GM12878 (cell line): ENCODE data around the gene FBXL16. TPM values are rescaled to one million over a fixed set of nuclear protein-coding genes. Genes with fewer than 3 reads are reported as not detected.

Source experiments
- BHLHE40 ChIP-seq, 2 experiments: fragments of 450-650 bp in 1 of 2; IDR thresholded peaks; 2 replicates each; pipeline ENCODE4 v1.6.1; 2011 to 2017; ENCODE audit warnings: low read depth in 2 of 2, borderline replicate concordance in 1 of 2, improper control_type of control experiment in 1 of 2, low read length in 1 of 2, mild to moderate bottlenecking in 1 of 2
- IKZF2 ChIP-seq, 2 experiments: fragments of 450-650 bp; IDR thresholded peaks; 2 replicates each; pipeline ENCODE4 v1.6.1; 2017; ENCODE audit warnings: mild to moderate bottlenecking in 2 of 2, moderate library complexity in 2 of 2
- KAT2A ChIP-seq: conservative IDR thresholded peaks from 2 replicates; pipeline ENCODE4 v1.6.1; 2011; ENCODE audit warnings: low read depth, low read length; ENCODE audit not compliant: control insufficient read depth
- LARP7 ChIP-seq: fragments of 450-650 bp; IDR thresholded peaks from 2 replicates; pipeline ENCODE4 v1.6.1; 2017; ENCODE audit warnings: mild to moderate bottlenecking
- MYB ChIP-seq: fragments of 150-350 bp; IDR thresholded peaks from 2 replicates; pipeline ENCODE4 v1.6.1; 2014; ENCODE audit warnings: mild to moderate bottlenecking, low read depth, low read length, borderline replicate concordance
- NFIC ChIP-seq: IDR thresholded peaks from 2 replicates; pipeline ENCODE4 v1.6.1; 2012; ENCODE audit warnings: low read depth, mild to moderate bottlenecking, inconsistent platforms, low read length, moderate library complexity
- NR2F1 ChIP-seq: fragments of 450-650 bp; conservative IDR thresholded peaks from 2 replicates; pipeline ENCODE4 v1.6.1; 2017; ENCODE audit warnings: mild to moderate bottlenecking
- POLR2A ChIP-seq: IDR thresholded peaks from 2 replicates; pipeline ENCODE4 v1.6.1; 2011; ENCODE audit warnings: low read depth, mild to moderate bottlenecking, low read length
- POLR2AphosphoS5 ChIP-seq: IDR thresholded peaks from 2 replicates; pipeline ENCODE4 v1.6.1; 2011; ENCODE audit warnings: mild to moderate bottlenecking, low read length, inconsistent platforms
- RCOR1 ChIP-seq: conservative IDR thresholded peaks from 2 replicates; pipeline ENCODE4 v1.6.1; 2012; ENCODE audit warnings: low read depth, low read length, improper control_type of control experiment
- SIN3A ChIP-seq: IDR thresholded peaks from 2 replicates; pipeline ENCODE4 v1.6.1; 2012; ENCODE audit warnings: low read depth, low read length, improper control_type of control experiment
- SMAD5 ChIP-seq: IDR thresholded peaks from 2 replicates; pipeline ENCODE4 v1.6.1; 2016; ENCODE audit warnings: antibody characterized with exemption, low read depth
- SREBF2 ChIP-seq: IDR thresholded peaks from 2 replicates; pipeline ENCODE4 v1.6.1; 2012; ENCODE audit warnings: mild to moderate bottlenecking, low read length
- STAT3 ChIP-seq: IDR thresholded peaks from 2 replicates; pipeline ENCODE4 v1.6.1; 2011; ENCODE audit warnings: low read depth, low read length, improper control_type of control experiment
- TARDBP ChIP-seq: IDR thresholded peaks from 2 replicates; pipeline ENCODE4 v1.6.1; 2016; ENCODE audit warnings: borderline replicate concordance
- polyA plus RNA-seq, 11 experiments: library from polyadenylated mRNA; depleted of rRNA in 4 of 11; unstranded in 6 of 11; stranded (reverse) in 5 of 11; fragments of >200 nt; fragmentation: Nextera tagmentation in 4 of 11; fragmentation: Illumina TruSeq in 1 of 11; extraction: Ambion mirVana in 4 of 11; extraction: Trizol in 1 of 11; gene quantifications; 1 replicate in 1 of 11; 2 replicates in 10 of 11; pipeline versions ENCODE4 v1.2.1 to v1.2.3, GENCODE V29; 2011 to 2016; ENCODE audit warnings: inconsistent platforms in 2 of 11, missing spikeins in 2 of 11, low read depth in 1 of 11
- total RNA-seq, 4 experiments: library from RNA; depleted of rRNA in 3 of 4; stranded (reverse); fragments of >200 nt in 3 of 4; fragmentation: Illumina TruSeq in 1 of 4; extraction: Trizol in 1 of 4; gene quantifications; 2 replicates each; pipeline versions ENCODE4 v1.2.1 to v1.2.3, GENCODE V29; 2013 to 2021
- TF ChIP-seq, protein P1 (sequence below): fragments of 450-650 bp; IDR thresholded peaks from 2 replicates; pipeline ENCODE4 v1.6.1; 2017; ENCODE audit warnings: mild to moderate bottlenecking, moderate library complexity
- TF ChIP-seq, protein P2 (sequence below): IDR thresholded peaks from 2 replicates; pipeline ENCODE4 v1.6.1; 2011; ENCODE audit warnings: mild to moderate bottlenecking, low read depth, low read length, moderate library complexity; ENCODE audit not compliant: insufficient replicate concordance
- TF ChIP-seq, protein P3 (sequence below): fragments of 450-650 bp; IDR thresholded peaks from 2 replicates; pipeline ENCODE4 v1.6.1; 2016; ENCODE audit warnings: mild to moderate bottlenecking, moderate library complexity, borderline replicate concordance

Gene FBXL16
- total and polyA plus RNA-seq, 10 of the 15 experiments (the other 5 are each of a cell fraction or from before 2014, with no cell fraction given): 0.13 to 1.4 (median 0.24) TPM

DNA sequence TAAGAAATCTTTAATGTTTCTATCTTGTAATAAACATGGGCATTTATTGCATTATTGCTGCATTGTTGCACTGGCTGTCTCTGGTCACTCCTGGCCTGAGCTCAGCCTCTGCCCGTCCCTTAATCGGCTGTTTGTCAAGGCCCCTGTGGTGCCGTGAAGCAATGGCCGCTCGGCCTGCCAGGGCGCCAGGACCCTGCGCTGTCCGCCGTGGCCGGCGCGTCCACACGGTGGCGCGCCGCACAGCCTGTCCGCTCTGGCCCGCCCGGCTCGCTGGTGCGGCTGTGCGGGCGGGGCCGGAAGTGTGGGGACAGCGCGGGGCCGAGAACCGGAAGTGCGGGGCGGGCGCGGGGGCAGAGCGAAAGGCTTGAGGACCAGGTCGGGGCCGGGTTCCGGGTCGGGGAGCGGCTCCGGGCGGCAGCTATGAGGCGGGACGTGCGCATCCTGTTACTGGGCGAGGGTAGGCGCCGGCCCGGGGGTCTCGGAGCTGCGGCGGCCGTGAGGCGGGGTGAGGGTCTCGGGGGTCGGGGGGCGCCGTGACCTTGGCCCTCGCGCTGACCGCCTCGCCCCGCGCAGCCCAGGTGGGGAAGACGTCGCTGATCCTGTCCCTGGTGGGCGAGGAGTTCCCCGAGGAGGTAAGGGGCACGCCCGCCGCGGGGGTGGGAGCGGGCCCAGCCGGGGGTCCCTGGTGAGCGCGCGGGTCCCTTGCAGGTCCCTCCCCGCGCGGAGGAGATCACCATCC lies 37.7 kb downstream of the FBXL16 start, which contains the start of gene RHOT2 (continued):
- TF ChIP-seq, protein P1, sequence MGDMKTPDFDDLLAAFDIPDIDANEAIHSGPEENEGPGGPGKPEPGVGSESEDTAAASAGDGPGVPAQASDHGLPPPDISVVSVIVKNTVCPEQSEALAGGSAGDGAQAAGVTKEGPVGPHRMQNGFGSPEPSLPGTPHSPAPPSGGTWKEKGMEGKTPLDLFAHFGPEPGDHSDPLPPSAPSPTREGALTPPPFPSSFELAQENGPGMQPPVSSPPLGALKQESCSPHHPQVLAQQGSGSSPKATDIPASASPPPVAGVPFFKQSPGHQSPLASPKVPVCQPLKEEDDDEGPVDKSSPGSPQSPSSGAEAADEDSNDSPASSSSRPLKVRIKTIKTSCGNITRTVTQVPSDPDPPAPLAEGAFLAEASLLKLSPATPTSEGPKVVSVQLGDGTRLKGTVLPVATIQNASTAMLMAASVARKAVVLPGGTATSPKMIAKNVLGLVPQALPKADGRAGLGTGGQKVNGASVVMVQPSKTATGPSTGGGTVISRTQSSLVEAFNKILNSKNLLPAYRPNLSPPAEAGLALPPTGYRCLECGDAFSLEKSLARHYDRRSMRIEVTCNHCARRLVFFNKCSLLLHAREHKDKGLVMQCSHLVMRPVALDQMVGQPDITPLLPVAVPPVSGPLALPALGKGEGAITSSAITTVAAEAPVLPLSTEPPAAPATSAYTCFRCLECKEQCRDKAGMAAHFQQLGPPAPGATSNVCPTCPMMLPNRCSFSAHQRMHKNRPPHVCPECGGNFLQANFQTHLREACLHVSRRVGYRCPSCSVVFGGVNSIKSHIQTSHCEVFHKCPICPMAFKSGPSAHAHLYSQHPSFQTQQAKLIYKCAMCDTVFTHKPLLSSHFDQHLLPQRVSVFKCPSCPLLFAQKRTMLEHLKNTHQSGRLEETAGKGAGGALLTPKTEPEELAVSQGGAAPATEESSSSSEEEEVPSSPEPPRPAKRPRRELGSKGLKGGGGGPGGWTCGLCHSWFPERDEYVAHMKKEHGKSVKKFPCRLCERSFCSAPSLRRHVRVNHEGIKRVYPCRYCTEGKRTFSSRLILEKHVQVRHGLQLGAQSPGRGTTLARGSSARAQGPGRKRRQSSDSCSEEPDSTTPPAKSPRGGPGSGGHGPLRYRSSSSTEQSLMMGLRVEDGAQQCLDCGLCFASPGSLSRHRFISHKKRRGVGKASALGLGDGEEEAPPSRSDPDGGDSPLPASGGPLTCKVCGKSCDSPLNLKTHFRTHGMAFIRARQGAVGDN: peak; percentile 81
- TF ChIP-seq SREBF2: 0 out of 2 replicates have a peak, but pooled peaks have one; percentile 39
- TF ChIP-seq POLR2AphosphoS5: peak; percentile 79; the same call in 1 of the 2 replicates
- TF ChIP-seq POLR2A: peak; percentile 95
- peak; percentile 64 to 86; a peak in 3 of 4 replicates for TF ChIP-seq BHLHE40 (IDR thresholded peaks at IDR 0.05; ENCODE audit: borderline replicate concordance in 1 of 2, low read depth in 2 of 2, low read length in 1 of 2)
- TF ChIP-seq, protein P2, sequence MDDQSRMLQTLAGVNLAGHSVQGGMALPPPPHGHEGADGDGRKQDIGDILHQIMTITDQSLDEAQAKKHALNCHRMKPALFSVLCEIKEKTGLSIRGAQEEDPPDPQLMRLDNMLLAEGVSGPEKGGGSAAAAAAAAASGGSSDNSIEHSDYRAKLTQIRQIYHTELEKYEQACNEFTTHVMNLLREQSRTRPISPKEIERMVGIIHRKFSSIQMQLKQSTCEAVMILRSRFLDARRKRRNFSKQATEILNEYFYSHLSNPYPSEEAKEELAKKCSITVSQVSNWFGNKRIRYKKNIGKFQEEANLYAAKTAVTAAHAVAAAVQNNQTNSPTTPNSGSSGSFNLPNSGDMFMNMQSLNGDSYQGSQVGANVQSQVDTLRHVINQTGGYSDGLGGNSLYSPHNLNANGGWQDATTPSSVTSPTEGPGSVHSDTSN: no peak
- TF ChIP-seq, protein P3, sequence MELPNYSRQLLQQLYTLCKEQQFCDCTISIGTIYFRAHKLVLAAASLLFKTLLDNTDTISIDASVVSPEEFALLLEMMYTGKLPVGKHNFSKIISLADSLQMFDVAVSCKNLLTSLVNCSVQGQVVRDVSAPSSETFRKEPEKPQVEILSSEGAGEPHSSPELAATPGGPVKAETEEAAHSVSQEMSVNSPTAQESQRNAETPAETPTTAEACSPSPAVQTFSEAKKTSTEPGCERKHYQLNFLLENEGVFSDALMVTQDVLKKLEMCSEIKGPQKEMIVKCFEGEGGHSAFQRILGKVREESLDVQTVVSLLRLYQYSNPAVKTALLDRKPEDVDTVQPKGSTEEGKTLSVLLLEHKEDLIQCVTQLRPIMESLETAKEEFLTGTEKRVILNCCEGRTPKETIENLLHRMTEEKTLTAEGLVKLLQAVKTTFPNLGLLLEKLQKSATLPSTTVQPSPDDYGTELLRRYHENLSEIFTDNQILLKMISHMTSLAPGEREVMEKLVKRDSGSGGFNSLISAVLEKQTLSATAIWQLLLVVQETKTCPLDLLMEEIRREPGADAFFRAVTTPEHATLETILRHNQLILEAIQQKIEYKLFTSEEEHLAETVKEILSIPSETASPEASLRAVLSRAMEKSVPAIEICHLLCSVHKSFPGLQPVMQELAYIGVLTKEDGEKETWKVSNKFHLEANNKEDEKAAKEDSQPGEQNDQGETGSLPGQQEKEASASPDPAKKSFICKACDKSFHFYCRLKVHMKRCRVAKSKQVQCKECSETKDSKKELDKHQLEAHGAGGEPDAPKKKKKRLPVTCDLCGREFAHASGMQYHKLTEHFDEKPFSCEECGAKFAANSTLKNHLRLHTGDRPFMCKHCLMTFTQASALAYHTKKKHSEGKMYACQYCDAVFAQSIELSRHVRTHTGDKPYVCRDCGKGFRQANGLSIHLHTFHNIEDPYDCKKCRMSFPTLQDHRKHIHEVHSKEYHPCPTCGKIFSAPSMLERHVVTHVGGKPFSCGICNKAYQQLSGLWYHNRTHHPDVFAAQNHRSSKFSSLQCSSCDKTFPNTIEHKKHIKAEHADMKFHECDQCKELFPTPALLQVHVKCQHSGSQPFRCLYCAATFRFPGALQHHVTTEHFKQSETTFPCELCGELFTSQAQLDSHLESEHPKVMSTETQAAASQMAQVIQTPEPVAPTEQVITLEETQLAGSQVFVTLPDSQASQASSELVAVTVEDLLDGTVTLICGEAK: peak; percentile 82
- TF ChIP-seq SIN3A: no peak
- no peak for TF ChIP-seq RCOR1
- 0 out of 2 replicates have a peak, but pooled peaks have one; percentile 70 for TF ChIP-seq TARDBP
- peak; percentile 90 for TF ChIP-seq NR2F1
- no peak for TF ChIP-seq MYB
- no peak for TF ChIP-seq KAT2A
- TF ChIP-seq NFIC: no peak
- TF ChIP-seq SMAD5: no peak
- no peak for TF ChIP-seq IKZF2 (IDR thresholded peaks at IDR 0.05)
- peak; percentile 93 for TF ChIP-seq LARP7
- TF ChIP-seq STAT3: no peak
